PC-3 (cell line): ENCODE results near the gene FIBCD1. TPM values are rescaled to one million over a fixed set of nuclear protein-coding genes. Genes with fewer than 3 reads are reported as not detected.

Experiments
- ATAC-seq: fragments of 200-7000 bp; cut with Tn5 transposase; 2 replicates; pipeline ENCODE4 v1.9.1; 2020; ENCODE audit warnings: mild to moderate bottlenecking, moderate library complexity
- BruUV-seq: library from RNA; stranded (reverse); fragments of 400-500 nt; replicated peaks from 2 replicates; lab custom pipeline; 2021; lab: Mats Ljungman, UMichigan
- CTCF ChIA-PET: fragments of 300-600 bp; sonication (Branson Sonifier 250); formaldehyde crosslinking; loops from one replicate; lab custom pipeline; 2022; ENCODE audit warnings: antibody characterized with exemption; lab: Charles Lee
- POLR2A ChIA-PET: fragments of 300-600 bp; sonication (Branson Sonifier 250); formaldehyde crosslinking; loops from one replicate; lab custom pipeline; 2022; ENCODE audit warnings: antibody characterized with exemption; ENCODE audit not compliant: unreplicated experiment; lab: Charles Lee
- DNase-seq: peaks from one replicate; pipeline ENCODE4 v3.0.0-alpha.2; 2015
- H2AFZ ChIP-seq: fragments of 300-600 bp; sonication (generic); 2 replicates; pipeline ENCODE4 v1.6.0; 2016; ENCODE audit warnings: antibody characterized with exemption, low read length
- H3F3A ChIP-seq: fragments of 300-600 bp; sonication (generic); one replicate; pipeline ENCODE4 v1.6.0; 2017; ENCODE audit warnings: antibody characterized with exemption, low read length, control low read depth, mild to moderate bottlenecking; ENCODE audit not compliant: unreplicated experiment
- H3K27ac ChIP-seq: fragments of 300-600 bp; sonication (generic); 2 replicates; pipeline ENCODE4 v1.5.1; 2016; ENCODE audit warnings: mild to moderate bottlenecking, low read length
- H3K27me3 ChIP-seq: fragments of 300-600 bp; sonication (generic); 2 replicates; pipeline ENCODE4 v1.6.1; 2016; ENCODE audit warnings: low read length, mixed read lengths
- H3K36me3 ChIP-seq: fragments of 300-600 bp; sonication (generic); 2 replicates; pipeline ENCODE4 v1.6.1; 2016; ENCODE audit warnings: low read depth, mixed run types, low read length, mixed read lengths
- H3K4me1 ChIP-seq: fragments of 300-600 bp; sonication (generic); 2 replicates; pipeline ENCODE4 v1.5.1; 2016; ENCODE audit warnings: low read length; ENCODE audit not compliant: insufficient read depth
- H3K4me2 ChIP-seq: fragments of 300-600 bp; sonication (generic); 2 replicates; pipeline ENCODE4 v1.6.0; 2016; ENCODE audit warnings: low read length
- H3K4me3 ChIP-seq: fragments of 300-600 bp; sonication (generic); 2 replicates; pipeline ENCODE4 v1.5.1; 2016; ENCODE audit warnings: mild to moderate bottlenecking, low read length, mixed read lengths
- H3K79me2 ChIP-seq: fragments of 300-600 bp; sonication (generic); 2 replicates; pipeline ENCODE4 v1.6.1; 2017; ENCODE audit warnings: low read length, mixed read lengths
- H3K9ac ChIP-seq: fragments of 300-600 bp; sonication (generic); 2 replicates; pipeline ENCODE4 v1.6.0; 2016; ENCODE audit warnings: mild to moderate bottlenecking, low read length
- H3K9me2 ChIP-seq: fragments of 300-600 bp; sonication (generic); replicated peaks from 2 replicates; pipeline ENCODE4 v1.6.1; 2016; ENCODE audit warnings: mixed run types, low read length, mixed read lengths
- H3K9me3 ChIP-seq: fragments of 300-600 bp; sonication (generic); 2 replicates; pipeline ENCODE4 v1.6.1; 2016; ENCODE audit warnings: low read length, mixed read lengths
- H4K20me1 ChIP-seq: fragments of 300-600 bp; sonication (generic); 2 replicates; pipeline ENCODE4 v1.6.1; 2016; ENCODE audit warnings: low read length, mixed read lengths
- CTCF ChIP-seq: fragments of 300-600 bp; sonication (generic); conservative IDR thresholded peaks from 2 replicates; pipeline ENCODE4 v1.5.1; 2017; ENCODE audit warnings: antibody characterized with exemption, low read depth, mild to moderate bottlenecking, low read length
- EZH2 ChIP-seq: fragments of 300-600 bp; sonication (generic); IDR thresholded peaks from one replicate; pipeline ENCODE4 v1.6.1; 2017; ENCODE audit warnings: antibody characterized with exemption, mild to moderate bottlenecking, low read length; ENCODE audit not compliant: unreplicated experiment
- EZH2phosphoT487 ChIP-seq: fragments of 300-600 bp; sonication (generic); IDR thresholded peaks from 2 replicates; pipeline ENCODE4 v1.6.1; 2018; ENCODE audit warnings: mild to moderate bottlenecking, antibody characterized with exemption, low read length, borderline replicate concordance
- intact Hi-C: fragments of 100-400 bp; cut with micrococcal nuclease; formaldehyde crosslinking; loops from 2 replicates; pipeline ENCODE4 v1.9.0; 2023
- total RNA-seq: library from RNA; depleted of rRNA; stranded (reverse); fragments of >200 nt; gene quantifications from 2 replicates; pipeline ENCODE4 v1.2.3, GENCODE V29; 2014

FIBCD1 gene
- total RNA-seq, 1 experiment from 2014 or later: 8.9 TPM

GRCh38 chr9:130985606-130986162, 46.6 kb upstream of the FIBCD1 start:
- ChIA-PET CTCF (no interaction called here), POLR2A (no interaction called here)
- TF ChIP-seq EZH2 (no peak), EZH2phosphoT487 (no peak), CTCF (no peak)
- no peaks in the 10 kb centered on the region for H3K9me3 ChIP-seq
- H3K27ac ChIP-seq: no peak overlapping the region
- BruUV-seq: no TSS peak
- H3K4me1 ChIP-seq: no peaks in the 10 kb centered on the region
- H3K9me2 ChIP-seq: no peaks in the 10 kb centered on the region
- no peak overlapping the region for H3K4me3 ChIP-seq
- no peaks in the 10 kb centered on the region for H3F3A ChIP-seq
- intact Hi-C loops: no loop called here
- H3K27me3 ChIP-seq: no peaks in the 10 kb centered on the region
- H3K79me2 ChIP-seq: no peaks in the 10 kb centered on the region
- DNase-seq (no peak), ATAC-seq (no peak)
- no peak overlapping the region for H3K4me2 ChIP-seq
- H2AFZ ChIP-seq: no peak overlapping the region
- H3K36me3 ChIP-seq: no peaks in the 10 kb centered on the region
- H4K20me1 ChIP-seq: no peaks in the 10 kb centered on the region
- H3K9ac ChIP-seq: no peak overlapping the region

DNA sequence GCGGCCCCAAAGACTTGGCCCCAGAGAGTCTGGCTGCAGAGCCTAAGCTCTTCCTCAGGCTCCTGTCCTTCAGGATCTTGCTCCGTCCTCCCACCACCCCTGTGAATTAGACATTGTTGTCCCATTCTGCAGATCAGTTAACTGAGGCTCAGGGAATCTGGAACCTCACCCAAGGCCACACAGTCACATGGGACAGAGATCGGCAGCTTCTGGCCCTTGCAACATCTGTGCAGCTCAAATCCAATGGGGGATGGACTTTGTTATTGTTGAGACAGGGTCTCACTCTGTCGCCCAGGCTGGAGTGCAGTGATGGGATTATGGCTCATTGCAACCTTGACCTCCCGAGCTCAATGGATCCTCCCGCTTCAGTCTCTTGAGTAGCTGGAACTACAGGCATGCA, 46.0 kb upstream of the FIBCD1 start:
- no peak for ATAC-seq
- Histone ChIP-seq H3K9me2 (no peaks in the 10 kb centered on the region), H3K4me2 (no peak overlapping the region), H3K4me1 (no peaks in the 10 kb centered on the region), H3K27me3 (no peaks in the 10 kb centered on the region), H3K36me3 (no peaks in the 10 kb centered on the region), H4K20me1 (no peaks in the 10 kb centered on the region), H3K9me3 (no peaks in the 10 kb centered on the region), H2AFZ (no peak overlapping the region), H3F3A (no peaks in the 10 kb centered on the region), H3K9ac (no peak overlapping the region), H3K79me2 (no peaks in the 10 kb centered on the region), H3K4me3 (no peak overlapping the region), H3K27ac (no peak overlapping the region)
- POLR2A ChIA-PET: no interaction called here
- intact Hi-C loops: no loop called here
- no TSS peak for BruUV-seq
- TF ChIP-seq CTCF: no peak
- TF ChIP-seq EZH2phosphoT487: no peak
- TF ChIP-seq EZH2: no peak
- DNase-seq: no peak
- CTCF ChIA-PET: no interaction called here

- ATAC-seq (no peak), DNase-seq (no peak)
- Histone ChIP-seq H3K9ac (no peak overlapping the region), H3F3A (no peaks in the 10 kb centered on the region), H3K79me2 (no peaks in the 10 kb centered on the region), H3K4me3 (no peak overlapping the region), H3K9me2 (no peaks in the 10 kb centered on the region), H3K4me1 (no peaks in the 10 kb centered on the region), H3K4me2 (no peak overlapping the region), H3K36me3 (no peaks in the 10 kb centered on the region), H3K27me3 (no peaks in the 10 kb centered on the region), H2AFZ (no peak overlapping the region), H3K9me3 (no peaks in the 10 kb centered on the region), H4K20me1 (no peaks in the 10 kb centered on the region), H3K27ac (no peak overlapping the region)
- BruUV-seq: no TSS peak
- TF ChIP-seq EZH2 (no peak), CTCF (no peak), EZH2phosphoT487 (no peak)
- CTCF ChIA-PET: no interaction called here
- POLR2A ChIA-PET: no interaction called here
- intact Hi-C loops: no loop called here
Measured at GRCh38 chr9:130984521-130984920, 45.5 kb upstream of the FIBCD1 start.
